Renal pelvis (tissue), 4 donors: ENCODE data around the gene SMAP2. TPM values are rescaled to one million over a fixed set of nuclear protein-coding genes. Genes with fewer than 3 reads are reported as not detected.

Experiments
- DNase-seq: peaks from one replicate; pipeline ENCODE4 v3.0.0-alpha.2; 2013
- polyA plus RNA-seq, 3 donors: library from polyadenylated mRNA; unstranded; fragments of 120-200 nt; gene quantifications; one replicate each; pipeline ENCODE4 v1.2.1, GENCODE V29; 2013; ENCODE audit not compliant: insufficient read length in 3 of 3

SMAP2 gene
- polyA plus RNA-seq, 3 donors, result 22.8 to 25.2 (median 24.9) TPM

DNA sequence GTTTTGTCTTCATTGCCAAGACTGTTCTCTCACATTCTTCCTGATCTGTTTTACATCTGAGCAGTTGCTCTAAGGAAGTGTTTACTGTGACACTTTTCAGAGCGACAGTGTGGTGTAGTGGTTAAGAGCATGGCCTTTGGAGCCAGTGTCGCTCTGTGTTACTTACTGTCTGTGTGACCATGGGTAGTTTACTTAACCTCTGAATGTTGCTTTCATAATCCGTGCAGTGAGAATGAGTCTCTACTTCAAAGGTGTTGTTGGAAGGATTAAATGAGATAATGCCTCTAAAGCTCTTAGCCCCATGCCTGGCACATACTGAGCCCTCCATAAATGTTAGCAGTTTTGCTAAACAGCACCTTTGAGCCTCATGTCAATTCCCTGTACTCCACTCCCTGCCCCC is 40.8 kb downstream of the SMAP2 start:
- no peak for DNase-seq

- no peak for DNase-seq
Measured at GRCh38 chr1:40416709-40417108, 43.2 kb downstream of the SMAP2 start.

DNA sequence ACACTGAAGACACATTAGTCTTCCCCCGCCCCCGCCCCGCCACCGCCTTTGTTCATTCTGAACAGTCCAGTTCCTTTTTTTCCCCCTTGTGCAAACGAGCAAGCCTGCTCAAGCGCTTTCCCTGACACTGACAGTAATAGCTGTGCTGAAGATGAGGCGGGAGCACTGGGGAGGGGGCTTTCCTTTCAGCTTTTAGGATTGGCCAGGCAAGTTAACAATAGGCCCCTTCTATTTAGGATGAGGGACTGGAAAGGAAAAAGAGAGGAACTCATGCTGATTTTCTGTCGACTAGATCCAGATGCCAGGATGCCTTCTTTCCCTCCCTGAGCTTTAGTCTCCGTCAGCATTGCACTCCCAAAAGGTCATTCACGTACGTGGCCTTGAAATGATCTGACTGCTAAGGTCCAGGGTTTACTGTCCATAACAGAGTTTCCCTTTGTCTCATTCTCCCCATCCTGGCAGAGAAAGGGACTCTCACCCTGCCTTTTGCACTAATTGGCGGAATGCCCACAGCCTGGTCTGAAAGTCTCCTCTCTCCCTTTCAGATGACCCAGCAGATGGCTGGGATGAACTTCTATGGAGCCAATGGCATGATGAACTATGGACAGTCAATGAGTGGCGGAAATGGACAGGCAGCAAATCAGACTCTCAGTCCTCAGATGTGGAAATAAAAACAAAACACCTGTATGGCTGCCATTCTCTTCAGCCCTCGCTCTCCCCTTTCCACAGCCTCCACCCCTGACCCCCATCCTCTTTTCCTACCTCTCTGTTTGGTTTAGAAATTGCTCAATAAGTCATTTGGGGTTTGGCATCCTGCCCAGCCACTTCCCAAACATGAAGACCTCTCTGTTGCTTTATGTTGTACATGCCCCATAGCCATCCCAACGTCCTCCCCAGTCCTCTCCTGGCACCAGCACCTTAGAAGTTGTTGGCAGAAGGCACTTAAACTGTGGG is 48.2 kb downstream of the SMAP2 start:
- DNase-seq, result no peak

GRCh38 chr1:40422630-40423263 is 49.2 kb downstream of the SMAP2 start:
- no peak for DNase-seq

GRCh38 chr1:40423264-40423642 is 49.7 kb downstream of the SMAP2 start:
- DNase-seq, result no peak

GRCh38 chr1:40423951-40424618 is 50.6 kb downstream of the SMAP2 start:
- no peak for DNase-seq

DNA sequence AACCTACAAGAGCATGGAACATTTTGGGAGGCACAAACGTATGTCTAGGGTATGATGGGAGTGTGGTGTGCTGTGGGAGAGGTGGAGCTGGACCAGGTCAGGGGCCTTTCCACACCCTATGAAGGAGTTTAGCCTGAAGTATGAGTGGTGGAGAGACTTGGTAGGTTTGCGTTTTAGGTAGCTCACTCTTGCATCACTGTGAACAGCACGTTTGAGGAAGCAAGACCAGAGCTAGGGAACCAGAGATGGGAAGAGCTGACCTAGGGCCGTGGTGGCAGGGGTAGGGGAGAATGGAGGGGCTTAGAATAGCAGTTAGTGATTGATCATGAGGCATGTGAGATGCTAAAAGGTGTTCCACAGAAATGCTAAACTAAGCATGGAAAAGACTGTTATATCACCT is 51.7 kb downstream of the SMAP2 start:
- DNase-seq, result no peak

- DNase-seq, result no peak
Measured at GRCh38 chr1:40431385-40431784, 57.9 kb downstream of the SMAP2 start.

- DNase-seq, result no peak
Measured at GRCh38 chr1:40432644-40433390, 59.3 kb downstream of the SMAP2 start.

- no peak for DNase-seq
Measured at GRCh38 chr1:40435471-40435870, 61.9 kb downstream of the SMAP2 start.

GRCh38 chr1:40435876-40436275 is 62.3 kb downstream of the SMAP2 start:
- no peak for DNase-seq

GRCh38 chr1:40438391-40439015 is 65.0 kb downstream of the SMAP2 start:
- DNase-seq, result no peak

GRCh38 chr1:40439247-40439646 is 65.7 kb downstream of the SMAP2 start:
- DNase-seq, result no peak

DNA sequence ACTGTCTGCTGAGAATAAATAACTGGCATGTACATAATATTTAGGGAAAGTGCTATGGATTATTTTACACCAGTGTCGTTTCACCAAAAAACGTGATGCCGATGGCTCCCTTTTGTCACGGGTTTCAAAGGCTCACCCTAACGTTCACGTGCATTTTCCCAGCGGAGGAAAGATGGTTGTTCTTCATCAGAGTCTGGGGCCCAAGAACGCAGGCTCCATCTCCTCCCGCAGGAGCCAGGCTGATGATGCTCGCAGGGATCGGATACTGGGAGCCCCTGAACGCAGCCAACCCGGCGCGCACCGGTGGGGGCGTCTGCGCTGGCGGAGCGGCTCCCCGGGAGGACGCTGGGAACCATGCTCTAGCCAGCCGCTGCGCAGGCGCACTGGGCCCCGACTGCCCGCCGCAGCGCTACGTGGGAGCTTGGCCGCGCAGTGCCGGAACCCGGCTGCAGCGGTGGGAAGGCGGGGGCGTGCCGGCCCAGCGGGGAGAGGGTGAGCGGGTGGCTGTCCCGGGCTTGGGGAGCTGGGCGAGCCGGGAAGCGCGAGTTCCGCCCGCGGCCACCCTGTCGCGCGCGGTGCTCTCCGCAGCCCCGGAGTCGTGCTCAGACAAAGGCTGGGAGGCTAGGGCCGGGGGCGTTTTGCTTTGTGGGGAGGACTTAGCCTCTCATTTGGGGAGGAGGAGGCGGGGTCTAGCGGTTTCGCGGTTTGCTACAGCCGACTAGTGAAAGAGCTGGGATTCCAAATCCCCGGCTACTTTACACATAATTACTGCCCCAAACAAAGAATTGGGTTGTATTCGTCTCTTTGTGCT is 76.4 kb downstream of the SMAP2 start, which contains the start of gene ZFP69B:
ZFP69B (plus strand) TSS at position 793 of the 811 bp plus-strand sequence. CDS start 486 bp downstream, outside the sequence.
- DNase-seq, result peak; percentile 93

- DNase-seq, result no peak
Measured at GRCh38 chr1:40450495-40451237, 77.1 kb downstream of the SMAP2 start.

DNA sequence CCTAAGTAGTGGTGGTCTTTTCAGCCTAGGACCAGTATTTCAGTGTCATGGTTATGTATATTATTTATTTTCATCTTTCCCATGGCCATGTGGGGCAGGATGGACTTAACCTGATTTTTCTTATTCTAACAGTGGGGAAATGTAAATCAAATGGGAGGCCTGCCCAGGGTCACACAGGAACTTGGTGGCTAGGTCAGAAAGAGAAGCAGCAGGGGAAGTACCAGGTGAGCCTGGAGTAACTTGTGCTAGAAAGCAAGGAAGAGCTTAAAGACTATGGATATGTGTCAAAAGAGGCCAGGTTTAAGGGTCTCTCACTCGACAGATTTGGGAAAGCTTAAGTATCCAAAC is 77.7 kb downstream of the SMAP2 start:
- no peak for DNase-seq

DNA sequence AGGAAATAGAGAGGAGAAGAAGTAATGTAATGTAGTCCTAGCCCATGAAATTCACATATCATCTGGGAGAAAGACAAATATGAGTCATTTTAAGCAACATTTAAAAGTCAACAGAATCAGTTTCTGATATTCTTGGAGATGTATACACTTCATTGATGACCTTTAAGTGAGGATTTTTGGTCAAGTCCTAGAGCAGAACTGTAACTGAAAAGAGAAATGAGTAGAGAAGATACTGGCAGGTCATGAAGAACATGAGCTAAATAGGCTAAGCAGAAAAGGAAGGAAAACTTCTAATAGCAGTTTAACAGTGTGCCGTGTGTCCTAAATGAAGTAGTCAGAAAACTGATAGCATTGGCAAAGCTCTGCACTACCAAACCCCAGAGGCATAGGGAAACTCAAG is 81.3 kb downstream of the SMAP2 start:
- no peak for DNase-seq

GRCh38 chr1:40462956-40463590 is 89.5 kb downstream of the SMAP2 start:
- DNase-seq, result no peak

DNA sequence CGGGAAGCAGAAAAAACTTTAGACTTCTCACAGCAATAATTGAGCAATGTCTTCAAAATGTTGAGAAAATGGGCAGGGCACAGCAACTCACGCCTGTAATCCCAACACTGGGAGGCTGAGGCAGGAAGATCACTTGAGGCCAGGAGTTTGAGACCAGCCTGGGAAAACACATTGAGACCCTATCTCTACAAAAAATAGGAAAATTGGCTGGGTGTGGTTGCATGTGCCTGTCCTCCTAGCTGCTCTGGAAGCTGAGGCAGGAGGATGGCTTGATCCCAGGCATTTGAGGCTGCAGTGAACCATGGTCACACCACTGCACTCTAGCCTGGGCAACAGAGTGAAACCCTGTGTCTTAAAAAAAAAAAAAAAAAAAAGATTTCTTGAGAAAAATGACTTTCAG is 95.8 kb downstream of the SMAP2 start:
- no peak for DNase-seq
